ENCODE measurements around the gene FHIT.

DNA sequence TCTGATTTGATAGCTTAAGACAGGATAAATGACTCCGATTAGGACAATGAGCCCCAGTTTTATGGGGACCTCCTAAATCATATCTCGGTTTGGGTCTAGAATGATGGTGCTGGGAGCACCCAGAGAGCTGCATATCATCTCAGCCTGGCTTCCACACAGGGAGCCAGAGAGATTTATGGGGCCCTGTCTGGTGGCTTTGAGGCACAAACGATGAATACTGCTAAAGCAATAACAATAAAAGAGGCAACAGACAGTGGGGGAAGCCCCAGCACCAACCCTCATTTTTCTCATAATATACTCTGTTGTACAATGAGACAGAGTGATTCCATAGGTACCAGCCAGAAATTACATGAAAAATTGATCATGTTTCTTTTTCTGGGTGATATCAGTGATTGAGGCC, 1312.4 kb downstream of the FHIT start:
- TF ChIP-seq, protein P1, sequence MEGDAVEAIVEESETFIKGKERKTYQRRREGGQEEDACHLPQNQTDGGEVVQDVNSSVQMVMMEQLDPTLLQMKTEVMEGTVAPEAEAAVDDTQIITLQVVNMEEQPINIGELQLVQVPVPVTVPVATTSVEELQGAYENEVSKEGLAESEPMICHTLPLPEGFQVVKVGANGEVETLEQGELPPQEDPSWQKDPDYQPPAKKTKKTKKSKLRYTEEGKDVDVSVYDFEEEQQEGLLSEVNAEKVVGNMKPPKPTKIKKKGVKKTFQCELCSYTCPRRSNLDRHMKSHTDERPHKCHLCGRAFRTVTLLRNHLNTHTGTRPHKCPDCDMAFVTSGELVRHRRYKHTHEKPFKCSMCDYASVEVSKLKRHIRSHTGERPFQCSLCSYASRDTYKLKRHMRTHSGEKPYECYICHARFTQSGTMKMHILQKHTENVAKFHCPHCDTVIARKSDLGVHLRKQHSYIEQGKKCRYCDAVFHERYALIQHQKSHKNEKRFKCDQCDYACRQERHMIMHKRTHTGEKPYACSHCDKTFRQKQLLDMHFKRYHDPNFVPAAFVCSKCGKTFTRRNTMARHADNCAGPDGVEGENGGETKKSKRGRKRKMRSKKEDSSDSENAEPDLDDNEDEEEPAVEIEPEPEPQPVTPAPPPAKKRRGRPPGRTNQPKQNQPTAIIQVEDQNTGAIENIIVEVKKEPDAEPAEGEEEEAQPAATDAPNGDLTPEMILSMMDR (conservative IDR thresholded peaks at IDR 0.05; ENCODE audit: low read depth, low read length) = no peak
- no peak for TF ChIP-seq EZH2phosphoT487 (IDR thresholded peaks at IDR 0.05; ENCODE audit: borderline replicate concordance, low read length)

All from PC-3 (cell line).